Hepatocyte (in vitro differentiated cells): ENCODE data around the gene ACSL3. TPM values are rescaled to one million over a fixed set of nuclear protein-coding genes. Genes with fewer than 3 reads are reported as not detected.
A peak's percentile ranks its signal among the peaks of the same experiment; 100 is the strongest.

Source experiments
- DNase-seq: peaks from one replicate; pipeline ENCODE4 v3.0.0-alpha.2; 2016; ENCODE audit warnings: low spot score
- H2AFZ ChIP-seq: fragments of 200-600 bp; sonication (generic); 2 replicates; pipeline ENCODE4 v1.6.0; 2016; ENCODE audit warnings: antibody characterized with exemption, mild to moderate bottlenecking
- H3K27ac ChIP-seq: fragments of 200-600 bp; sonication (generic); 2 replicates; pipeline ENCODE4 v1.5.1; 2016; ENCODE audit warnings: mild to moderate bottlenecking
- H3K27me3 ChIP-seq: fragments of 200-600 bp; sonication (generic); 2 replicates; pipeline ENCODE4 v1.6.1; 2016
- H3K36me3 ChIP-seq: fragments of 200-600 bp; sonication (generic); replicated peaks from 2 replicates; pipeline ENCODE4 v1.5.1; 2016; ENCODE audit warnings: low read depth; ENCODE audit not compliant: insufficient read depth
- H3K4me1 ChIP-seq: fragments of 200-600 bp; sonication (generic); 2 replicates; pipeline ENCODE4 v1.5.1; 2016; ENCODE audit warnings: mild to moderate bottlenecking, moderate library complexity; ENCODE audit not compliant: insufficient read depth
- H3K4me2 ChIP-seq: fragments of 200-600 bp; sonication (generic); 2 replicates; pipeline ENCODE4 v1.6.0; 2016
- H3K4me3 ChIP-seq: fragments of 200-600 bp; sonication (generic); 2 replicates; pipeline ENCODE4 v1.5.1; 2016; ENCODE audit warnings: mild to moderate bottlenecking
- H3K79me2 ChIP-seq: fragments of 200-600 bp; sonication (generic); 2 replicates; pipeline ENCODE4 v1.6.0; 2017; ENCODE audit warnings: mild to moderate bottlenecking
- H3K9me2 ChIP-seq: fragments of 200-600 bp; sonication (generic); replicated peaks from 2 replicates; pipeline ENCODE4 v1.6.0; 2017; ENCODE audit warnings: mild to moderate bottlenecking; ENCODE audit not compliant: insufficient read depth
- H3K9me3 ChIP-seq: fragments of 200-600 bp; sonication (generic); 2 replicates; pipeline ENCODE4 v1.5.1; 2016; ENCODE audit warnings: low read depth, mild to moderate bottlenecking
- H4K20me1 ChIP-seq: fragments of 200-600 bp; sonication (generic); 2 replicates; pipeline ENCODE4 v1.6.0; 2016; ENCODE audit warnings: mild to moderate bottlenecking; ENCODE audit not compliant: insufficient read depth, poor library complexity, severe bottlenecking
- EZH2 ChIP-seq: fragments of 200-600 bp; sonication (generic); IDR thresholded peaks from 2 replicates; pipeline ENCODE4 v1.6.1; 2016; ENCODE audit warnings: antibody characterized with exemption, mild to moderate bottlenecking, borderline replicate concordance
- EZH2phosphoT487 ChIP-seq: fragments of 200-600 bp; sonication (generic); IDR thresholded peaks from one replicate; pipeline ENCODE4 v1.6.1; 2018; ENCODE audit warnings: antibody characterized with exemption, mild to moderate bottlenecking, low read depth, moderate library complexity; ENCODE audit not compliant: unreplicated experiment, severe bottlenecking
- WGBS: methylation state at CpG from one replicate; pipeline ENCODE4 v1.1.6; 2016; ENCODE audit warnings: low lambda C conversion rate; ENCODE audit errors: missing lambda C conversion rate; 5-methylcytosine and 5-hydroxymethylcytosine counted together
- polyA plus RNA-seq: library from polyadenylated mRNA; unstranded; fragments of >200 nt; fragmentation: Nextera tagmentation; extraction: Ambion mirVana; gene quantifications from 2 replicates; pipeline ENCODE4 v1.2.1, GENCODE V29; 2016
- total RNA-seq: library from RNA; depleted of rRNA; stranded (reverse); fragments of >200 nt; gene quantifications from 2 replicates; pipeline ENCODE4 v1.2.3, GENCODE V29; 2014
- TF ChIP-seq, protein P1 (sequence below): fragments of 200-600 bp; sonication (generic); IDR thresholded peaks from 2 replicates; pipeline ENCODE4 v1.5.1; 2016; ENCODE audit warnings: antibody characterized with exemption, mild to moderate bottlenecking; ENCODE audit not compliant: poor library complexity

Gene ACSL3
- total and polyA plus RNA-seq, 2 experiments from 2014 or later = 82.1 to 133 TPM

DNA sequence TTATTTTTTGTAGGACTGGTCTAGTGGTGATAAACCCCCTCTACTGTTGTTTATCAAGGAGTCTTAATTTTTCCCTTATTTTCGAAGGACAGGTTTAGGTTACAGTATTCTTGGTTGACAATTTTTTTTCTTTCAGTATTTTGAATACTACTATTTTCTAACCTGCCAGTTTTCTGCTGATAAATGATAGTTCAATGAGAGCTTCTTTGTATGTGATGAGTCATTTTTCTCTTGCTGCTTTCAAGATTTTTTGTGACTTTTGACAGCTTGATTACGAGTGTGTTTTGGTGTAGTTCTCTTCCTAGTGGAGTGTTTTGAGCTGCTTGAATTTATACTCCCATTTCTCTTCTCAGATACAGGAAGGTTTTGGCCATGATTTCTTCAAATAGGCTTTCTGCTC lies 77.5 kb downstream of the ACSL3 start:
- Histone ChIP-seq H3K9me2 (no peaks in the 10 kb centered on the region), H3K9me3 (peaks cover 17% of the 10 kb centered on the region), H3K4me2 (no peak overlapping the region), H3K4me1 (no peaks in the 10 kb centered on the region), H4K20me1 (no peaks in the 10 kb centered on the region), H3K27ac (no peak overlapping the region), H3K27me3 (no peaks in the 10 kb centered on the region), H3K36me3 (no peaks in the 10 kb centered on the region), H2AFZ (no peak overlapping the region), H3K4me3 (peak overlapping the region; percentile 17), H3K79me2 (peaks cover 3% of the 10 kb centered on the region)
- 94% methylated on average over 2 of the region's 2 CpGs for WGBS
- TF ChIP-seq EZH2 (no peak), EZH2phosphoT487 (no peak)
- TF ChIP-seq, protein P1, sequence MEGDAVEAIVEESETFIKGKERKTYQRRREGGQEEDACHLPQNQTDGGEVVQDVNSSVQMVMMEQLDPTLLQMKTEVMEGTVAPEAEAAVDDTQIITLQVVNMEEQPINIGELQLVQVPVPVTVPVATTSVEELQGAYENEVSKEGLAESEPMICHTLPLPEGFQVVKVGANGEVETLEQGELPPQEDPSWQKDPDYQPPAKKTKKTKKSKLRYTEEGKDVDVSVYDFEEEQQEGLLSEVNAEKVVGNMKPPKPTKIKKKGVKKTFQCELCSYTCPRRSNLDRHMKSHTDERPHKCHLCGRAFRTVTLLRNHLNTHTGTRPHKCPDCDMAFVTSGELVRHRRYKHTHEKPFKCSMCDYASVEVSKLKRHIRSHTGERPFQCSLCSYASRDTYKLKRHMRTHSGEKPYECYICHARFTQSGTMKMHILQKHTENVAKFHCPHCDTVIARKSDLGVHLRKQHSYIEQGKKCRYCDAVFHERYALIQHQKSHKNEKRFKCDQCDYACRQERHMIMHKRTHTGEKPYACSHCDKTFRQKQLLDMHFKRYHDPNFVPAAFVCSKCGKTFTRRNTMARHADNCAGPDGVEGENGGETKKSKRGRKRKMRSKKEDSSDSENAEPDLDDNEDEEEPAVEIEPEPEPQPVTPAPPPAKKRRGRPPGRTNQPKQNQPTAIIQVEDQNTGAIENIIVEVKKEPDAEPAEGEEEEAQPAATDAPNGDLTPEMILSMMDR = no peak
- DNase-seq = no peak

DNA sequence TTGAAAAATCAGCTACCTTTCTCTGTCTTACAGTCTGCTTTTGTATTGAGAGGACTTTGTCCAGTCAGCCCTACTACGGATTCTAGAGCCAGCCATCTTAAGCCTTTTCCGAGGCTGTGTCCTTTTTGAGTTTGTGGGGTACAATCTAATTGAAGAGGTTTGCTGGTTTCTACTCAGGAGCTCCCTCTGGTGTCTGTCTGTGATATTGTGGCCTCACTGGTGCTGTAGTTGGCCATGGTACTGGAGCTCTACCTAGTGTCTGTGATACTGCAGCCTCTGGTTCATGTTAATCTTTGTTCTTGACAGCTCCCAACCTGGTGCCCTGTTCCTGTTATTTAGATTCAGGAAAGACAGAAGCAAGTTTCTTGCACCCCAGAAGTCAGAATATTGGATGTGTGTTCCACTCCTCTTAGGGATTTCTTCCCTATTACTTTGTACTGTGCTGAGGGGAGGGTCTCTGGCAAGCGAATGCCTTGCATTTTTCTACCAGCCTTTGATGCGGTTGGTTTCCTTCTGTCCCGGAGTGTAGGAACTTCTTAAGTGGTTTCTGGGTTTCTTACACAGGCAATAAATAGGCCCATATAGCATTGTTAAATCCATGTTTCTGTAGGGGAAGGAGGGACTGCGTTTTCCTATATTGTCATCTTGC lies 78.5 kb downstream of the ACSL3 start:
- no peaks in the 10 kb centered on the region for H3K9me2 ChIP-seq
- no peak overlapping the region for H3K27ac ChIP-seq
- TF ChIP-seq, protein P1 = peak; percentile 63
- TF ChIP-seq EZH2 (no peak), EZH2phosphoT487 (no peak)
- H2AFZ ChIP-seq = no peak overlapping the region
- peaks cover 17% of the 10 kb centered on the region for H3K9me3 ChIP-seq
- WGBS = 57% methylated on average over 6 of the region's 6 CpGs
- H3K27me3 ChIP-seq = no peaks in the 10 kb centered on the region
- no peaks in the 10 kb centered on the region for H3K4me1 ChIP-seq
- H4K20me1 ChIP-seq = no peaks in the 10 kb centered on the region
- DNase-seq = peak; percentile 65
- no peaks in the 10 kb centered on the region for H3K36me3 ChIP-seq
- peaks cover 3% of the 10 kb centered on the region for H3K79me2 ChIP-seq
- no peak overlapping the region for H3K4me2 ChIP-seq
- no peak overlapping the region for H3K4me3 ChIP-seq

DNA sequence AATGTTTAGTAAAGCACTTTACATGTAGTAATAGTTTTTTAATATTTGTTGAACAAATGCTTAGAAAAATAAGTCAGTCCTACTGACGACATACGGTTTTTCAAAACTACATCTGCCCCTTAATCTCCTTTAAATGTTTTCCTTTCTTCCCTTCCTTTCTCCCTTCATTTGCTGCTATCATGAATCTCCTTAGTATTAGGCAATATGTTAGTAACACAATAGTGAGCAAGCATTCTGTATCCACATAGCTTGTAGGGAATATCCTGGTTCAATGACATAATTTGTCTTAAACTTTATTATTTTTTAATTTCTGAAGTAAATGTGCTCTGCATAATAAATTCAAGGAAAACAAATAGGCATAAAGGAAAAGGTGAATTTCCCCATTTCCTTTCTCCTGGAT lies 79.1 kb downstream of the ACSL3 start:
- H3K27ac ChIP-seq = no peak overlapping the region
- TF ChIP-seq, protein P1 = no peak
- TF ChIP-seq EZH2 (no peak), EZH2phosphoT487 (no peak)
- H3K4me3 ChIP-seq = no peak overlapping the region
- DNase-seq = no peak
- no peaks in the 10 kb centered on the region for H4K20me1 ChIP-seq
- peaks cover 17% of the 10 kb centered on the region for H3K9me3 ChIP-seq
- WGBS = 88% methylated on average over 2 of the region's 2 CpGs
- no peak overlapping the region for H3K4me2 ChIP-seq
- H3K27me3 ChIP-seq = no peaks in the 10 kb centered on the region
- no peaks in the 10 kb centered on the region for H3K4me1 ChIP-seq
- peaks cover 3% of the 10 kb centered on the region for H3K79me2 ChIP-seq
- H3K36me3 ChIP-seq = no peaks in the 10 kb centered on the region
- H3K9me2 ChIP-seq = no peaks in the 10 kb centered on the region
- no peak overlapping the region for H2AFZ ChIP-seq

DNA sequence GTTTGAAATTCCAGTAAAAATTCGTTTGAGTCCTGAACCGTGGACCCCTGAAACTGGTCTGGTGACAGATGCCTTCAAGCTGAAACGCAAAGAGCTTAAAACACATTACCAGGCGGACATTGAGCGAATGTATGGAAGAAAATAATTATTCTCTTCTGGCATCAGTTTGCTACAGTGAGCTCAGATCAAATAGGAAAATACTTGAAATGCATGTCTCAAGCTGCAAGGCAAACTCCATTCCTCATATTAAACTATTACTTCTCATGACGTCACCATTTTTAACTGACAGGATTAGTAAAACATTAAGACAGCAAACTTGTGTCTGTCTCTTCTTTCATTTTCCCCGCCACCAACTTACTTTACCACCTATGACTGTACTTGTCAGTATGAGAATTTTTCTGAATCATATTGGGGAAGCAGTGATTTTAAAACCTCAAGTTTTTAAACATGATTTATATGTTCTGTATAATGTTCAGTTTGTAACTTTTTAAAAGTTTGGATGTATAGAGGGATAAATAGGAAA lies 80.7 kb downstream of the ACSL3 start:
- H3K27me3 ChIP-seq = no peaks in the 10 kb centered on the region
- H3K4me3 ChIP-seq = no peak overlapping the region
- TF ChIP-seq EZH2 (no peak), EZH2phosphoT487 (no peak)
- TF ChIP-seq, protein P1 = no peak
- no peak overlapping the region for H3K4me2 ChIP-seq
- no peak overlapping the region for H3K27ac ChIP-seq
- H2AFZ ChIP-seq = no peak overlapping the region
- H3K79me2 ChIP-seq = peaks cover 3% of the 10 kb centered on the region
- H3K36me3 ChIP-seq = no peaks in the 10 kb centered on the region
- no peaks in the 10 kb centered on the region for H3K9me2 ChIP-seq
- no peaks in the 10 kb centered on the region for H3K4me1 ChIP-seq
- no peak for DNase-seq
- no peaks in the 10 kb centered on the region for H4K20me1 ChIP-seq
- H3K9me3 ChIP-seq = peaks cover 17% of the 10 kb centered on the region
- 94% methylated on average over 7 of the region's 7 CpGs for WGBS
